Stimulated activated CD4-positive, alpha-beta T cell treated with anti-CD3 and anti-CD28 coated beads, Interleukin-2, amount 100 ng/mL, for 24 hours (primary cell): Measurements from ENCODE around the gene ZNF548.
A peak's percentile ranks its signal among the peaks of the same experiment; 100 is the strongest.

ENCODE experiments used
- DNase-seq, 2 donors: peaks; one replicate each; pipeline ENCODE4 v3.0.0-alpha.2; 2020

The ZNF548 gene

DNA sequence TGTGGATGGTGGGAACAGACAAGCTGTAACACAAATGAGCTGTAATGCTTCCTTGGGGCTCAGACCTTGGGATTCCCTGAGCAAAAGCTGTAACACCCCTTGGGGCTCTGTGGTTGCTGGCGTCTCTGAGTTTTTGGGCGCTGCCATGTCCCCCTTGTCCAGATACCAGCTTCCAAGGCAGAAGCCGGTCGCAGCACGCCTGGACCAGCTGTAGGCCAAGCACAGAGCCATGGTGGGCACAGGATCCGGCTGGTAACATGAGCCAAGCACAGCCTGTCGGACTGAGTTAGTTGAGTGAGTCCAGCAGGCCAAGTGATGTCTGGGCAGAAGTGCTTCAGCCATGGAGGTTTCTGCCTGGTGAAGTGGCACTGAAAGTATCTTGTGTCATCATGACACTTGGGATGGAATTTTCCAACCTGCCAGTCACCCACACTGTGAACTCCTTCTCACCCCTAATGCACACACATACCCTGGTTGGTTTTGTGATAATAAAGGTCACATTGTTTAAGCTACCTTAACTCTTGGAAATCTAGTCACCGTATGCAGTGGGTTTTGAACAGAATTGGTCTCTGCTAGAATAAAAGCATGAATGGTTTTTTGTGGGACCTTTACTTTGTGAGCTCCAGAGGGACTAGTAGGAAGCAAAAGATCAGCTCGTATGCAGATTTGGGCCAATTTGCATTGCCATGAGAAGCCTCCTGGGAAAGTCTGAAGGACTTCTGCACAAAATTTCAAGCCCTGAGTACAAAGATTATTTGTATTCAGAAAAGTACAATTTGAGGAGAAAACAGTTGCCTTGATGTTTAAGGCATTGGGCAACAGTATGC lies 14.3 kb downstream of the ZNF548 start:
- no peak for DNase-seq

DNA sequence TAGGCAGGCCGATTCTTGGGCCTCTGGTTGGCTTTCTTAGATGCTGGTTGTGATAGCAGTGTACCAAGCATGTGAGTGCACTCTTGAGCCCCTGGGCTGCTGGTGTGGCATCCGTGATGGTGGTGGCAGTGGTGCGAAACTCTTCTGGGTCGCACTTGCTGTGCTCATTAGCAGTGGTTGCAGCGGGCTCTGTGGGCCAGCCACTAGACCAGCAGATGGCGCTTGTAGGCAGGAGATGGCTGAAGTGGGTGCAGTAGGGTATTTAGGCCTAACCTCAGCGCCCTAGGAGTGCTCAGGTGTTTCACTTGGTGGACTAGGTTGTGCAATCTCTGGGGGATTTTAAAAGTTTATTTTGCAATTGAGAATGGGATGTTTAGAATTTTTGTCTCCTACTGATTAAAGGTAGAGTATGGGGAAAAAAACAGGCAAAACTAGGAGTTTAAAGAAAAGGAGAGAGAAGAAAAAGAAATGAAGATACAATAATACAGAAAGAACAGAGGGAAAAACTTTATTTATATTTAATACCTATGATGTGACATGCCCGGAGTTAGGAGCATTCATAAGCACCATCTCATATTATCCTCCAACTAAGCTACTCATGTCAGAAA lies 17.0 kb downstream of the ZNF548 start:
- peak; percentile 67 to 75 for DNase-seq

DNA sequence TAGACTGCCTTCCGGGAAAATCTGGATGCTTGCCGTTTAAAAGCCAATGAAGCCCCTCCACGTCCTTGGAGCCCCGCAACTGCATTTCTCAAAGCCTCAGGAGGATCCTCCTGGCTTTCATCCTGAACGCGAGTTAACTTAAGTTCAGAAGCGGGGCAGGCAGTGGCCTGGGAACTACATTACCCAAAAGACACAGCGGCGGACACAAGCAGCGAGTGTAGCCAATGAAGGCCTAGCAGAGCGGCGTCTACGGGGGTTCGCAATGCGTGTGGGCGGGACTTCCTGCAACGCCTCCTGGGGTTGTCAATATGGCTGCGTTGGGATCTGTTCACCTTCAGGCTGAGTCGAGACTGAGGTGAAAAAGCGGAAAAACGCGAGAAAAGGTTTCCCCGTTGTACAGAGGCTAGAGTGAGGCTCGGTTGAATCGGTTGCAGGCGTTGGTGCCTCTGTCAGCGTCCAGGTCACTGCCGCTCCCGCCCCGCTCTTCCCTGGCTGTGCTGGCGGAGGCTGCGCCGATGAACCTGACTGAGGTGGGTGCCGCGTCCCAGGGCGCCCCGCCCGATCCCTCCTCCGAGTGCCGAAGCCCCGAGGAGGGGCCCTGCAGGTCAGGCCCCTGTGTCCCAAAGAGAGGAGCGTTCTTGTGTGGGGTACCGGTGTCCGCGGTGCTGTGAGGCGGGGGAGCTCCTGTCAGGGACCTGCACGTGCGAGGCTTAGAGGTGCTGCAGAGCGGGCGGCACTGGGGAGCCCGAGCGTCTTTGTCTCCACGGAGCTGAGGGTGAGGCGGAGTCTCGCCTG lies 21.4 kb downstream of the ZNF548 start, which contains the start of gene ZNF17:
Gene ZNF17 (plus strand): TSS at position 285 of the 795 bp plus-strand sequence. CDS start 2,455 bp downstream, outside the sequence.
- peak; percentile 89 to 94 for DNase-seq

DNA sequence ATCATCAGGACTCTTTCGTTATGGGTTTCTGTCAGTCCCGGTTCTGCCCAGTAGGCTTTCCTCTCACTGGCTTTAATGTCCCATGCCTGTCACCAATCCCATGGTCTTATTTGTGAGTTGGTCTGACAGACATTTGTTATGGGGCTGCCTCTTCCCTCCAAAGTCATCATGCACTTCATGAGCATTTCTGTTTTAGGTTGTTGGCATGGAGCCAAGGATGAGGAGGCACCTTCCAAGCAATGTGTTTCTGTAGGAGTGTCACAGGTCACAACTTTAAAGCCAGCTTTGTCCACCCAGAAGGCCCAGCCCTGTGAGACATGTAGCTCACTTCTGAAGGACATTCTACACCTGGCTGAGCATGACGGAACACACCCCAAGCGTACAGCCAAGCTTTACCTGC lies 29.8 kb downstream of the ZNF548 start:
- DNase-seq: no peak

DNA sequence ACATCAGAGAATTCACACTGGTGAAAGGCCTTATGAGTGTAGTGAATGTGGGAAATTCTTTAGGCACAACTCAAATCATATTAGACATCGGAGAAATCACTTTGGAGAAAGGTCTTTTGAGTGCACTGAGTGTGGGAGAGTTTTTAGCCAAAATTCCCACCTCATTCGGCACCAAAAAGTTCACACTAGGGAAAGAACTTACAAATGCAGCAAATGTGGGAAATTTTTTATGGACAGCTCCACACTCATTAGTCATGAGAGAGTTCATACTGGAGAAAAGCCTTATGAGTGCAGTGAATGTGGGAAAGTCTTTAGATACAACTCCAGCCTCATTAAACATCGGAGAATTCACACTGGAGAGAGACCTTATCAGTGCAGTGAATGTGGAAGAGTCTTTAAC lies 31.4 kb downstream of the ZNF548 start:
- DNase-seq: no peak

DNA sequence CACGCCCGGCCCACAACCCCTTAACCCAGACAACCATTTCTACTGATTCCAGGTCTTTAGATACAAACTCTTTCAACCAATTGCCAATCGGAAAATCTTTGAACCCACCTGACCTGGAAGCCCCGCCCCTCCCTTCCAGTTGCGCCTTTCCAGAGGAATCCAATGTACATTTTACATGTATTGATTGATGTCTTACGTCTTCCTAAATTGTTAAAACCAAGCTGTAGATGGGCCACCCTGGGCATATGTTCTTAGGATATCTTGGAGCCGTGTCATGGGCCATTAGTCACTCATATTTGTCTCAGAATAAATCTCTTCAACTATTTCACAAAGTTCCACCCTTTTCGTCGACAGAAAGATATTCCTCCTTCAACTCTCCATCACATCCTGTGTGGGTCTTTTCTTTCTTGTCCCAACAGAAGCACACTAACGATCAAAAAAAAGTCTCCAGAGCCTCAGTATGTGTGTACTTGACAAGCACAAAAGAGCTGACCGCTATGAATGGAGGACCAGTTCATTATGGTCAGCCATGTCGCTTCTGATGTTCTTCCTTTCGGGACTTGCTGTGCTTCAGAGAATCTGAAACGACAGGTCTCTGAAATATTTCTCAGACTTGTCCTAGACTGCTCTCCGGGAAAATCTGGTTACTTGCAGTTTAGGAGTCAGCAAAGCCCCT lies 44.9 kb downstream of the ZNF548 start:
- DNase-seq: no peak

DNA sequence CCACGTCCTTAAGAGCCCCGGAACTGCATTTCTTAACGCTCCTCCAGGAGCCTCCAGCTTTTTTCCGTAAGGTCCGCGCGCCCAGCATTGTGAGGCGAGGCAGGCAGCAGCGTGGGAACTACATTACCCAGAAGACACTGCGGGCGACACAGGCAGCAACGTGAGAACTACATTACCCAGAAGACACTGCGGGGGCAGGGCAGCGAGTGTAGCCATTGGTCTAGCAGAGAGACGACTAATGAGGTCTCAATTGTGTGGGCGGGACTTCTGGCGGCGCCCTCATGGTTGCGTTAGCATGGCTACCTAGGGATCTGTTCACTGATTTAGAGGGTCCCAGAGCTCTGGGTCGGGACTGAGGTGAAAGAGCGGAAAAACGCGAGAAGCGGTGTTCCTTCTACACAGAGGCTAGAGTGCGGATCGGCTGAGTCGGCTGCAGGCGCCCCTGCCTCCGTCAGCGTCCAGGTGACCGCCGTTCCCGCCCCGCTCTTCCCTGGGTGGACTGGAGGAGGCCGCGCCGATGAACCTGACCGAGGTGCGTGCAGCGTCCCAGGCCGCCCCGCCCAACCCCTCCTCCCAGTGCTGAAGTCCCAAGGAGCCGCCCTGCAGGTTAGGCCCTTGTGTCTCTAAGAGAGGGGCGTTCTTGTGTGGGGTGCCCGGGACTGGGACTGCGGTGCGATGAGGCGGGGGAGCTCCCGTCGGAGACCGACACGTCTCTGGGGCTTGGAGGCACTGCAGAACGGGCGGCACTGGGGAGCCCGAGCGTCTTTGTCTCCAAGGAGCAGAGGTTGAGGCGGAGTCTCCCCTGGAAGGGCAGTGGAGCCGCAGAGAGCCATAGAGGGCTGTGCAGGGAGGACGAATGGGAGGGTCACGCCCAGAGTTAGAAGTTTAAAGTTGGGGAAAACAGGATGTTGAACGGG lies 45.7 kb downstream of the ZNF548 start, which contains the start of gene ZNF749:
Gene ZNF749 (plus strand): TSS at position 264 of the 917 bp plus-strand sequence. CDS start 254 bp downstream, at position 518.
- DNase-seq: peak; percentile 93 to 97

DNA sequence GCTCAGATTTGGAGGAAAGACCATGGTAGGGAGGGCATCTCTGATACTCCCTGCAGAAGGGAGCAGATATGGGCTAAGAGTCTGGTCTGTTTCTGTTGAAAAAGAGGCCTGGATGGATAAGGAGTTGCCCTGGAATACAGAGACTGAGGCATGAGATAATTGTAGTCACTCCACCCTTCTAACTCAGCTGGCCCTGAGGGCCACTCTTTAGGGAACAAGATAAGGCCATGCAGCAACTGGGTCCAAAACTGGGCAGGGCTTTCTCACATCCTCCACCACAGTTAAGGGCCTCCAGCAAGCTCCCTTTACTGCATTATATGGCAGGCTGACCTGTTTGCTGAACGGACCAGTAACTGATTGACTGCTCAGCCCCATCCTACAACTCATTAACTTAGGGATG lies 46.8 kb downstream of the ZNF548 start:
- no peak for DNase-seq

DNA sequence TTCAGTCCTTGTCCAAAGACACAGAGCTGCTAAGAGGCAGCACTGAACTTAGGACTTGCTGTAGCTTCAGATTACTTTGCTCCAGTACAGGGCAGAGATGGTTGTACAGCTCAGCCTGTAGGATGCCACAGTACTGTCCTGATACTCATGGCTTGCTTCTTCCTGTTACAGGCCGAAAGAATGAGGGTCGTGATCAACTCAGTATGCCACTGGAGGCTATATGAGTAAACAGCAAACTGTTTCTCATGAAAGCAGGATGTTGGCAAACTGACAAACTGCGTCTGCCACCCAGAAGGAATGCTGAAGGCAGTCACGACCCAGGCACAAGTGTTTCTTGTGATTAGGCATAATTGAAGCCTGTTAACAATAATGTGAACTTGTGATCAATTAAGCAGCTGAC lies 48.3 kb downstream of the ZNF548 start:
- DNase-seq: no peak

DNA sequence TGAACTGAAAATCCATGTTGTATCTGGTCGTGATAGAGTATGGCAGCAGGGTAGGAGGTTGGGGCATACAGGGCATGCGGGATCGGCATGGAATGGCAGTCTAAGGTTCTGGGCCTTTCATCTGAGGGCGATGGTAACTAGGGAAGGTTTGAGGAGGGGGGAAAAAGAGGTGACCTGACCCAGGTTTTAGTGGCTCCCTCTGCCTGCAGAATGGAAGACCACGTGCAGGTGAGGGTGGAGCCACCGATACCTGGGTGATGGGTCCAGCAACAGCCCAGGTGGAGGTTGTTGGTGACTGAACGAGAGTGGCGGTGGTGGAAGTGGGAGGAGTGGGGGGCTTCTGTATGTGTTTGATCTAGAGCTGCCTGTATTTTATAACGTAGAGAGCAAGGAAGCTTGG lies 49.3 kb downstream of the ZNF548 start:
- DNase-seq: no peak

DNA sequence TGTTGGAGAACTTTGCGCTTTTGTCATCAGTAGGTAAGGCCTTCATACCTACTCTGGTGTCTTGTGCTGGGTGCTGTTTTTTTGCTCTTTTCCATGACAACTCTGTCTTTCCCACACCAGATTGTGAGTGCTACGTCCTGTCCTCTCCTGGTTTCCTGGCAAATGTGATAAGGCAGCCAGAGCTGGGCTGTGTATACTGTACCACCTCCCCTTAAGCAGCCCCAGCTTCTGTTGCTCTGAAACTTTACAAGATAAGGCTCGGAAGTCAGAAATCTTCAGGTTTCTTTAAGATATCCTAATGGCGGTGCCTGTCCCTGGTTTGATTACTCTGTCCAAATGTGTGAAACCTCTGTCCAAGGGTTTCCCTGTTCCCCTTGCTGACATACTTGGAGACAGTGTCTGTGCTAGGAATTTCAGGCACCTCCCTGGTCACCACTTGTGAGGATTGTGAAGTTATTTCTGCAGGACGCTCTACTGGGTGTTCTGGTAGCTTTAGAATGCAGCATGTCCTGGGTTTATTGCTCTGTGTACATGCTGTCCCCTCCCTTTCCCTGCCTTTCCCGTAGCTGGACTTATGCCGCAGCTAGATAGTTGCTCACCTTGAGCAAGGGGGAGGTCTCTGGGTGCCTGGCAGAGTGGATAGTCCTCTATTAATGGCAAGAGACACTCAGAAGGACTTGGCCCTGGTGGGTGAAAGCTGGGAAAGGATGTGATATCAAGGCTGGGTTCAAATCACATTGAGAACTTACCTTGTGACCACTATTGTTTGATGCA lies 52.5 kb downstream of the ZNF548 start:
- DNase-seq: no peak

DNA sequence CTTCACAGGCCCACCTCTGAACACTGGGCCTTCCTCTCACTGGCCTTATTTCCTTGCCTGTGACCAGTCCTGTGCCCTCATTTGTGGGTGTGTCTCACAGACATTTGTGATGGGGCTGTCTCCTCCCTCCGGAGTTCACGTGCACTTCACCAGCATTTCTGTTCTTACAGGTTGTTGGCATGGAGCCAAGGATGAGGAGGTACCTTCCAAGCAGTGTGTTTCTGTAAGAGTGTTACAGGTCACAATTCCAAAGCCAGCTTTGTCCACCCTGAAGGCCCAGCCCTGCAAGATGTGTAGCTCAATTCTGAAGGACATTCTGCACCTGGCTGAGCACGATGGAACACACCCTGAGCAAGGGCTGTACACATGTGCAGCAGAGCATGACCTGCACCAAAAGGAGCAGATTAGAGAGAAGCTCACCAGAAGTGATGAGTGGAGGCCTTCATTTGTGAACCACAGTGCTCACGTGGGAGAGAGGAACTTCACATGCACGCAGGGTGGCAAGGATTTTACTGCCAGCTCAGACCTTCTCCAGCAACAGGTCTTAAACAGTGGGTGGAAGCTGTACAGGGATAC lies 53.6 kb downstream of the ZNF548 start:
- DNase-seq: no peak

DNA sequence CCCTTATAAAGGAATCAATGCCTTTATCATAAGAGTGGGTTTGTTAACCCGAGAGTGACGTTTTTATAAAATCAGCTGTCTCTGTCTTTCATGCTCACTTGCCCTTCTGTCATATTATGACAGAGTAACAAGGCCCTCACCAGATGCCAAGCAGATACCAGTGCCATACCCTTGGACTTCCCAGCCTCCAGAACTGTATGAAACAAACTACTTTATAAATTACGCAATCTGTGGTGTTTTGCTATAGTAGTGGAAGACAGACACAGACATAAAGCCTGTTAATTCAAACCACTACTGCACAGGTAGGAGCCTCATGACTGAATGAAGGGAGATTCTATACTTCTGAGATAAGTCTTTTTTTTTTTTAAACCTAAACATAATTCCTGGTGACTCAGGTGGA lies 62.7 kb downstream of the ZNF548 start:
- DNase-seq: no peak
